ELF-1 (cell line): Measurements from ENCODE around the gene STX18.

ENCODE experiments used
- DNase-seq: peaks from one replicate; pipeline ENCODE4 v3.0.0-alpha.2; 2016; ENCODE audit warnings: low read depth, low spot score

Gene STX18

DNA sequence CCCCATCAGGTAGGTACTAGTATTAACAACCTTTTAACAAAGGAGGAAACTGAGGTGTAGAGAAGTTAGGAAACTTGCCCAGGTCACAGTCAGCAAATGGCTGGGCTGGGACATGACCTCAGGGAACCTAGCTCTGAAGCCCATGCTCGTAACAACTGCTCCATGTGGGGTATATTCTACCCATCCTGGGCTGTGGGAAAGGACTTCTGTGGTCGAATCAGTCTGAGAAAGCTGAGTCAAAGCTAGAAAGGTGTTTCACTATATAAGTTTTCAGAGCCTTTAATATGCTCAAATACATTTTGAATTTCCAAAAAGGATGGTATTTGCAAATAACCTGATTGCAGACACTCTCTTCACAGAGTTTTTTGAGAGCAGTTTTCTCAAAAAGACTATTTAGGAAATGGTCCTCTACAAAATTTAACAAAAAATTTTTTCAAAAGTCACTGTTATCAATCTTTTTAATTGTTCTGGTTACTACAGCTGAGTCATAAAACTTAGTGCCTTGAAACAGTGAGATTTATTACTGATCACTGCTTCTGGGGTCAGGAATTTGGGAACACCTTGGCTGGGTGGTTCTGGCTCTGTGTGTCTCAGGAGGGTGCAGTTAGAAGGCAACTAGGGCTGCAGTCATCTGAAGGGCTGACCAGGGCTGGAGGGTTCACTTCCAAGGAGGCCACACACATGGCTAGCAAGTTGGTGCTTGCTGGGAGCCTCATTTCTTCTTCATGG is 101.4 kb downstream of the STX18 start:
- DNase-seq: no peak

DNA sequence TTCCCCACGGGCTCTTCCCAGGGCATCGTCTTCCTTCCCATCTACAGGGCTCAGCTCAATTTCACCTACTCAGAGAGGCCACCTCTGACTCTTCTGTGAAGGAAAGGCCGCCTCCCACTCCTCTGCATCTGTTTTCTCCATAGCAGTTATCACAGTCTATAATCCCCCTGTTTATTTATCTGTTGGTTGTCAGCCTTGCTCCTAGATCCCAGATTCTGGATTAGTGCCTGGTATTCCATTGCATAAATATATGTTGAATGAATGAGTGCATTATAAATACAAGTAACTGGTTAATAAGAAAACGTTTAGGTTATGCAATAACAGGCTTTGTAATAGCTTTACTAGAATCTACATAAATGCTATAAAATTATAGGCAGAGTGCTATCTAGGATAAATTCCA is 102.1 kb downstream of the STX18 start:
- no peak for DNase-seq

DNA sequence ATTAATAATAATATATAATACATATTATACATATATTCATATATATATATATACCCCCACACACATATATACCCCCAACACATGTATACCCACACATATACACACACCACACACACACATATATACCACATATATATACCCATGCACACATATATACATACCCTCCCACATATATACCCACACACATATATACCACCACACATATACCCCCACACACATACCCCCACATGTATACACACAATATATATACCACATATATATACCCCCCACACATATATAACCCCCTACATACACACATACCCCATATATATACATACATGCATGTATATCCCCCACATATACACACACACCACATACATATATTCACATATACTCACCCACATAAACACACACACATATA is 103.0 kb downstream of the STX18 start:
- no peak for DNase-seq

DNA sequence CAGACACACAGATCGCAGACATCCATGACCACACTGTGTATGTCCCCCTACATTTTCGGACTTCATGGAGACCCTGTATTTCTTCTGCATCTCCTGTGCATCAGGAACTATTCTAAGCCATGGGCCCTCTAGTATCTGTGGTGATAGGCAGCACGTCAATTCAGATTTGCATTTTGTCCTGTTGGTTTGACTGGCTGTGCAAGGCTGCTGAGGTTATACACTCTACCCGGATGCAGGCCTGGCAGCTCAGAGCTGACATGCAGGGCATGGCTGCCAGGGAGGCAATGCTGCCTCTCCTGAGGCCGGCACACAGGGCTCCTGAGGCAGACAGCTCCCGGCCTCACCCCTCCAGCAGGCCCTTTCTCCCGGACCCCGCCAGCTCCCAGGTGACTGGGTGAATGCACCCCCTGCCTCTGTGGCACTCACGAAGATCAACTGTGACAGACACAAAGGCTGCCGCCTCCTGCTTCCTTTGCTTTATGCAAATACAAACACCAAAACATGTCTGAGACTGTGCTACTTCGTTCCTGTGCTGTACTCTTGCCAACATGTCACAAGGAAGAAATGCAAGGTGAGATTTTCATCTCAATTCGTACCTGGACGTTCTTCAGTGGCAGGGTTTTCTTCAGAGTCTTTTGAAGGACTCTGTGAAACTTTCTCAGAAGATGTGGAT is 103.9 kb downstream of the STX18 start:
- DNase-seq: no peak

DNA sequence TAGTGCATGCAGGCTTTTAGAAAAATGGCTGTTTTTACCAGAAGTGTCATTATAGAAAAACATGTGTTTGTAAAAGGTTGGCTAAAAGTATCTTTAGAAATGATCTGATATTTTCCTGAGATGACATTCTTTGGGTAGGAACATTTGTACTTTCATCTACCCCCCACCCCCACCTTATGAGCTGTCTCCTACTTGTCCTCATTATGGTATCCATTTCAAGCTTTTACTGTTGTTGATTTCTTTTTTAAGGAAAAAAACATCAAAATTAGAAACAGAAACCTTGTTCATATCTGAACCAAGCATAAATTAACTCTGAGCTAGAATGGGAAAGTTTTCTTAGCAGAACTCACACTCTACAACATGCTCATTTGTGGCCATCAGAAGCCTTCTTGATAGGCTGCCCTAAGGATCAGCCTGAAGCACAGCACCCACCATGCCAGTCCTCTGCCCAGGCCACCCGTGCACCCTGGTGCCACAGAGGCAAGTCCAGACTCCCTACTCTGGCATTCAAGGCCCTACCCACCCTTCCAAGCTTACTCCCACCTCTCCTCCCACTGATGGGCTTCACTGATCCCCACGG is 105.5 kb downstream of the STX18 start:
- DNase-seq: no peak

DNA sequence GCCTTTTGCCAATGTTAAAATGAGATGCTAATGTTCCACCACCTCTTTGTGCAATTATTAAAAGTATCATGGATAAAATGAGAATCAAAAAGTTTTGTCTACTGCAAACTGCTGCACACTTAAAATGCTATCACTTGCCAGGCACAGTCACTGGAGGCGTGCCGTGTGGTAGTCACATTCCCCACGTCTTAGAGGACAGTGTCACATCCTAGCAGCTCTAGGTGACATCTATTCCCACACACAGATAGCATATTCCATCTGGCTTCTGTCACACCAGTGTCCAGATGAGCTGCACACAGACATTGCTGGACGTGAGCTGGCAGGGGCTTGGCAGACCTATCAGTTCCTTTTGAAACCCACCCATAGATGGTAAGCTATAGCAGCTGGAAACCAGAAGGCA is 107.9 kb downstream of the STX18 start:
- no peak for DNase-seq

DNA sequence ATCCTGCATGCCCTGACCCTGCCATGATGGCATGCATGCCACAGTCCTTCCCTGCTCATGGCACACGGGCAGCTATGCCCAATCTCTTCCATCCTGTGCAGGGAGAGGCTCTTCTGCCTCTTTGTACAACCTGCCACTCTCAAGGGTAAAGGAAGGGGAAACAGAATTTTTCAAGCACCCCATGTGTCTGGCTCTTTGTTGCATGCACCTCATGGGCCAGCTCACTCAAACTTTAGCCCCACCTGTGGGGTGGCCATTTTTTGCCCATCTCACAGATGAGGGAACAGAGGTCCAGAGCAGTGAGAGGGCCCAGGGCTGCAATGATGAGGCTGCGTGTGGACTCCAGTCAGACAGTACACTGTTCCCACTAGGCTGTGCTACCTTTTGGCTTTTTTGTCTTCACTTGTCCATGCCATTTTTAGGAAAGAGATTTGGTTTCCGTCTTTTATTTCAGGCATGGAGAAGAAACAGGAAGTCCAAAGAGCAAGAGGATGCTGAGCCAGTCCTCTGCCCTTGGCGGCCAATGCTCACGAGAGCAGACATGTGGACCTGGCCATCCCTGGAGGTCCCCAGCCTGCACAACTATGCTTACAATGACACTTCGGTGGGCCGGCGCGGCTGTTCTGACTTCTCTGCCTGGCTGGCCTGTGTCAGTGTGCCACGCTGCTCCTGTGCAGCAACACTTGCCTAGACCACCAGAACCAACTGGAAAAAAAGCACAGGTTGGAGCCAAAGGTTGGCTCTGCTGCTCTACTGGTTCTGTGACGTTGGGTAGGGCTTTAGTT is 109.3 kb downstream of the STX18 start:
- no peak for DNase-seq

DNA sequence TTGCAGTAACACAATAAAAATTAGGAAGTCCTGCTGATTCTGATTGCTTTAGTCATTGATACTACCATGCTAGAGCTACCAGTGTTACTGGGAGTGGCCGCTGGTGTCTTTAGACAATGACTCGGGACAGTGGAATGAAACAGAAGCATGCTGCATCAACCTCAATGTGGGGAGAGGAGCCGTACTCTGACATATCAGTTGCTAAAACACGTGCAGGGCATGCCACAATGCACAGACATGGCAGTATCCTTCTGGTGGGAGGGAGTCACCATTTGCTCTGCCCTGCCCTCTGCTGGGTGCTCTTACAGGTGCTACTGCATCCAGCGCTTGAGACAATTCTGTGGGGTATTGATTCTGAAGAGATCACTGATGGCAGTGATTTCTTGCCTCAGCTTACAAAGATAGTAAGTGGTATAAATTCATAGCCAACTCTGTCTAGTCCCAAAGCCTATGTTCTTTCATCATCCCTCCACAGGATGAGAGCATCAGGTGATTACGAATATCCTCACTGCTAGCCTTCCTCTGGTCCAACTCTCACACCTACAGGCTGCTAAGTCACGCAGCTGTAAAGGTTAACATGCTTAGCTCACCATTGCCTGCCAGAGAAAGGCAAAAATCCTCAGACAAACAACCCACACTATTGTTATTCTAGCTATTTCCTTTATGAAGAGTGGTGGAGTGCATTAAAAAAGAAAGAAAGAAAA is 111.2 kb downstream of the STX18 start:
- DNase-seq: peak; percentile 57

DNA sequence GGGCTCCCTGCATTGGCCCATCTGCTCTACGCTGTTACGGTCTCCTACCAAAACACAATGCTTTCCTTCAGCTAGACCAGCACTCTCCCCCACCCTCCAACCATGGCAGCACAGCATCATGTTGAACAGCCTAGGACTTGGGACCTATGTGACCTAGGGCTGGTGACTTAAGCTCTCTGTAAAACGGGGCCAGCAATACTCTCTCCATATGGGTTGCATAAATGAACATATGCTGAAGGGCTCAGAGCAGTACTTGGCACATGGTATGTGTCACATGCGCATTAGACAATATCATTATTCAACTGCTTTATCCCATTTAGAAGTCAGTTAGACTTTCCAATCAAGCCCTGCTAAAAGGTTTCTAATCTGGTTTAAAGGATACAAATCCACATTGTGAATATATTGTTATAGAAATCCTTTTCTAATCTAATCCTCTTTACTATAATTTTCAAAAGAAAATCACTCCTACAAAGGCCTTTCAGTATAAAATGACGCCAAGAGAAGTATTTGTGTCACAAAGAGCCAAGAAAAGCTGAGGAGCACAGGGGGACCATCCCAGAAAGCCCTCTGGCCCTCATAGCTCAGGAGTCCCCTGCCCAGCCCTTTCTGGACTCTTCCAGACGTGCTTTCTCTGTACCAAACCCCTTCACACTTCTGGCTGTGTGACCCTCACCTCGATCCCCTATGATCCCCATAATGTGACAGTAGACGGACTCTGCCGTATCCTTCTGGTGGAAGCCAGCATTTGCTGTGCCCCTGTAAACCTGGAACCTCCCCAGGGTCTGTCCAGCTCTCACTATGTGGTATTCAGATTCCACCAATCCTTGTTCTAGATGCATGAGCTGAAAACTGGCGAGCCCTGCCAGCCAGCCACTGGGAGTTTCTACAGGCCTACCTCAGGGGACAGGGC is 112.6 kb downstream of the STX18 start:
- no peak for DNase-seq

DNA sequence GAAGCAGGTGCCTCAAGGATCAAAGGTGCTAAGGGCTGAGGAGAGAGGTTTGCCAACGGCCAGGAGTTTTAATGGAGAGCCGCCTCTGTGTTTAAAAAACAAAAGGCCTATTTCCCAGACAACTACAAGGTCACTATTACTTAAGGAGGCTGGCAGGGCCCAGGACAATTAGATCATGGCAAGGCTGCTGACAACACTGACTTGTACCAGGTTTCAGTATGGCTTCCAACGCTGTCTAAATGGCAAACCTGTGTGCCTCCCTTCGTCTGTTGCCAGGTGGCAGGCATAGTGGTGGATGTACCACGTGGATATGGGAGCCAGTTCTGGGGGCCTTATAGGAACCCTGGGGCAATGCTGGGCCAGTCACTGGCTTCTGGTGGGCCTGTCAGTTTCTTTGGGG is 114.0 kb downstream of the STX18 start:
- no peak for DNase-seq

DNA sequence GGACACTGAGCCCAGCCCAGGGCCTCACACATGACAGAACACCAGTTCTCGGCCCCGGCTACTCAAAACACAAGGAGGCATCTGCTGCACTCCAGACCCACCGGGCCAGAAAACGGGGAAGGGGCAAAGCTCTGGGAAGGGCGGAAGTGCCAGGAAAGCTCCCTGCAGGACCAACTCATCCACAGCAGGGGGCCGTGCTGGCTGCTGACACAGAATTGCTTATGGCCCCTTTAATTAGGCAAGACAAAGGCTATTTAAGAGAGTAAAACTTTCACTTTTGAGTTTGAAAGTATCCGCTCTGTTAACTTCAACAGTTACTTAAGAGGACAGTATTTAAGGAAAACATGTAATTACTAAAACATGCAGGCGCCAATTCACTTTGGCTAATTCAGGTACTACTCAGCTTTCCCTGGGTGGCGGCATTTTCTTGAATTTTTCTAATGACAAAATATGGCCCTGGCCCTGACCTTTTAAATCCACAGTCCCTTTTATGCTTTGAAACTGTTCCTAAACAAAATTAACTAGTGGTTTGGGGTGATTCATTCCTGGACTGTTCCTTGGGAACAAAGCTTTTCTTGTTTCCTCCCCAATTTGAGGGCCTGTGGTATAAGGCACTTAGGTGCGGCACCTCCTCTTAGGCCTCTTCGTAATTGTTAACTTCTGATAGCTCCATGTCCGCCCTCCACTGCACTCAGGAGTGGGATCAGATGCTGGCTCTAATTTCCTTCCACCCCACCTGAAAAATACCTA is 114.6 kb downstream of the STX18 start:
- peak; percentile 64 for DNase-seq

DNA sequence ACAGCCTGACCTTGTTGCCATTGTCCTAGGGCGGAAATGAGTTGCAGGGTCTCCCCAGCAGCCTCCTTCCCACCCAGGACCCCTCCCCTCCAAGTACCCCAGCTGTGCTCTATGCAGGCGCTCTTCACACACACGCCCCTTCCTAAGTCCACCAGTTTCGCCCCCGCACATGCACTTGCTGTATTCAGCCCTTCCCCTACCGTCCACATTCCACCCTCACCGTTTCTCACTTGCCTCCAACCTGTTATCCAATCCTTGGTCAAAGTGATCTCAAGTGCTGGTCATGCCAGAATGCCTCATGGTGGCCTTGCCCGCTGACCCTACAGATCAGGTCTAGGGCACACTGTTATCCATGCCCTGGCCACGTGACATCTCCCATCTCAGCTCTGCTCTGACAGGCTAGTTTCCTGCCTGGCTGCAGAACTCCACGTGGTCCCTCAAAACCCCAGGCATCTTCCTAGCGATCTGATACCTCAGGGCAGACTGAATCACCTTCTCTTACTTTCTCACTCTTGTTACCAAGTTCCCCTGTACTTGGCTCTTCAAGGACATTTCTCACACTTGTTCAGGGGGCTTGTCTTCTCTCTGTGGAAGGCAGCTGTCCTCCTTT is 115.2 kb downstream of the STX18 start:
- no peak for DNase-seq

DNA sequence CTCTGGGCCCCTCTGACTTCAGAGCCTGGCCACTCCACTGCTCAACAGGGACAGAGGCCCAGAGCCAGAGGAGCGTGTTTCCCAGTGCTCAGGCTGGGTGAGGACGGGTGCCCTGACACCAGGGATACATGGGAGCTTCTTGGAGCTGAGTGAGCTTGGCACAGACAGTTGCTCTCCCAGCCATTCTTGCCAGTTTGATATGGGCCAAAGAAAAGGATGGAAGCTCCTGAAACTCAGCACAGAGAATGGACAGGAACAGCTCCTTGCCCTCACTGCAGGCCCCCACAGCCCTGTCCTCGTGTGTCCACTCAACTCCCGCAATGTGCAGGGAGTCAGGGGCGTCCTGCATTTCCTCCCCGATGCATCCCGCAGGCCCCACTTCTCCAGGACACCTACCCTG is 116.2 kb downstream of the STX18 start:
- DNase-seq: no peak

DNA sequence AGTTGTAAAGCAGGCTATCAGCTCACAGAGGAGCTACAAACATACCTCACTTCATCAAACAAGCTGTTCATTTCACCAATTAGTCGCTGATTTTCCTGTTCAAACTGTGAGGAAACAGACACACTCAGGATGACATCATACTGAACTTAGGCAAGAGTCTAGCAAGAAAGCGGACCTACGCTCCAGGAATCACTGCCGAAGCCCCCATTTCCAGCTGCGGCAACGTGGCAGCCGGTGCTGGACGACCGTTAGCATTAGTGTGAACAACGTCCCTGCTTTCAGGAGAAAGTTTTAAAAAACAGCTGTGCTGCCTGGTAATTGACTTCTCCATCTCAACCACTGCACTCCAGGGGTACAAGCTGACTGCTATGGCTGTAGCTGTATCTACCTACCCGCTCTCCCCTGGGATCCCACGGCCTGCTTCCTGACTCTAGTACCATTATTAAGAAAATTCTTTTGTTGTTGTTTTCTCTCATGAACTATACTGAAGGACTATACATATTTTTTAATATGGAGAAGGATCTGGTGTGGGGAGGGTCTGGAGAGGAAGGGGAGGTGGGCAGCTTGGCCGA is 116.6 kb downstream of the STX18 start:
- DNase-seq: no peak

DNA sequence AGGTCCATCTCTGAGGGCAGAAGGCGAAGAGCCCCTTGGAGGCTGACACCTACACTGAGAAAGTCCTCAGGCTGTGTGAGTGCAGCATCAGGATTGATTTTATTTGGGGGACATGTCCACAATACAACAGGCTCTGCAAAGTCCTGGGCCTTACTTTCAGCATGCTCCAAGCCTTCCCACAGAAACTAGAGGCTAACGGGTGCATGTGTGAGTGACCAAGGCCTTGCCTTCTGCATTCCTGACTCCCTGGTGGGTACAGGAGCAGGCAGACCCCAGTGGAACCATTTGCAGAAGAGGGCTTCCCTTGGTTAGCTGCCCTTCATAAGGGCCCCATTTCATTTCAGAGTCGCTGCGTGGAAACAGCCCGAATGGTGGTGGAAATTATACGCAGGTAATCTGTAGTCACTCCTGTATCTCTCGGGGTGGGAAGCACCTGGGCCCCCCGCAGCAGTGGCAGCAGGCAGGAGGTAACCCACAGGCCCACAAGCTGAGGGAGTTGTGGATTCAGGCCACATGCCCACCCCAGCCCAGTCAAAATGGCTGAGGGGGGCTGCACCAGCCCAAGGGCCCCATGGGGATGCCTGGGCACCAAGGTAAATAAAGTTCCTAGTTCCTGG is 117.2 kb downstream of the STX18 start:
- no peak for DNase-seq

DNA sequence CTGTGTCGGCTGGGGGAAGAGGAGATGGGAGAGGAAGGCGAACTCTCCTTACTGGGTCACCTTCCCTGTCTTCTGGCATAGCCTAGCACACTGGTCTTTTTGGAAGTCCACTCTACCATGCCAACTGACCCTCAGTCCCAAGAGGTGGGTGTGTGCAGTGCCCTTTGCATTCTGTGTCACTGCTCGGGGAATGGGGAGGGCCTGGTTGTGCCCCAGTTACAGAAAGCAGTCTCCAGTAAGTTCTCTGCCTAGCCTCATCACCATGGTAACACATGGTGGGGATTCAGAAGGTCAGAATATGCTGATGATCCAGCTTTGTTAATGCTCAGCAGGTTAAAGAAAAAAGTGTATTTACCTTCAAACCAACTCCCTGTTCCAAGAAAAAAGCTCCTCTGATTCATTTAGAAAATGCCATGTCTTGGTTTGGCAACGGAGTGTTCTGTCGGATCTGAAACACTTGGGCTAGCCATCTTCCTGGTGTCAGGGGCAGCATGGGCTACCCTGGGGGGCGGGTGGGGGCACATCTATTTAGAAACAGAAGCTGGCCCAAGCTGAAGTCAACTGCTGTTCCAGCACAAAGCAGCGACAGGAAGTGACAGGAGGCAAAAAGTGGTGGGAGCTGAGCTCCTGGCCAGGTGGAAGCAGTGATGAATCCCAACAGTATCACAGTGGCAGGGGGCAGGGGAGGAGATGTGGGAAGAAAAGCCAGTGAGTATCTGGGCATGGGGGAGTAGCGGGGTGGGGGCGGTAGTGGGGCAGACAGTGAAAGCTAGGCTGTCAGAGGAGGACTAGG is 117.9 kb downstream of the STX18 start:
- no peak for DNase-seq

DNA sequence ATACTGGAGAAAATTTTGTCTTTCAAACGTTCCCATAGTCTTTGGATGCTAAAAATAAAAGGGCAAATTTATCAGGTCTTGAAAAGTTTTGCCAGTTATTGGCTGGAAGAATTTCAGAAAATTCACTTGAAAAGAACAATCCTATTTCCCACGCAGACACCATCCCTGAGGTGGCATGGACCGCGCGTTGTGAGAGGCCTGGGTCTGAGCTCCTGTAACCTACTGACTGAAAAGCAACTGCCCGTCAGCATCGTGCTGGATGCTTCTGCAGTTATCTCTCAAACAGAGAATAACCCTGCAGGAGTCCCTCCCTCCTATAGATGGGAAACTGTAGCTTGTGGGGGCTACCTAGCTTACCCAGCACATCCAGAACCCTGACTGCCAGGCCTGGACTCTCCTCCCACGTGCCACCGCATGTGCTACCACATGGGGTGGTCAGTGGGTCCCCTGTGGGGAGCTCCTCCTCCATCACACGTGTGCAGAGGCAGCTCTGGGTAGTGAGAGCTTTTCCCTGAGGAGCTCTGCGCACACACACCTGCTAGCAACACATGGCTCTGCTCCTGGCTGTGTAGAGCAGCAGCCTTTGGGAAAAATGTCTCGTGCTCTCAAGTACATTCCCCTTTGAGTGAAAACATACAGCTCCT is 118.9 kb downstream of the STX18 start:
- no peak for DNase-seq
